CD4-positive, alpha-beta T cell (primary cell): Measurements from ENCODE around the gene MID1IP1. TPM values are rescaled to one million over a fixed set of nuclear protein-coding genes. Genes with fewer than 3 reads are reported as not detected.

Source experiments
- ATAC-seq: fragments of 200-7000 bp; cut with Tn5 transposase; one replicate; pipeline ENCODE4 v1.10.0; 2022; ENCODE audit warnings: mild to moderate bottlenecking; ENCODE audit not compliant: poor library complexity
- CTCF ChIA-PET: fragments of 350-600 bp; sonication (Branson Sonifier 250); formaldehyde crosslinking; loops from one replicate; lab custom pipeline; 2021; ENCODE audit warnings: antibody characterized with exemption, inconsistent platforms; lab: Charles Lee
- POLR2A ChIA-PET: fragments of 350-600 bp; sonication (Branson Sonifier 250); formaldehyde crosslinking; loops from one replicate; lab custom pipeline; 2021; ENCODE audit warnings: antibody characterized with exemption, inconsistent platforms; lab: Charles Lee
- DNase-seq, 14 experiments: peaks; one replicate each; pipeline ENCODE4 v3.0.0-alpha.2; 2013 to 2020; ENCODE audit warnings: mixed read lengths in 2 of 14
- H3K27ac ChIP-seq, 2 donors: one replicate each; pipeline versions ENCODE4 v1.5.1 to v1.7.0; 2013; ENCODE audit warnings: low read length in 2 of 2, low read depth in 1 of 2, mild to moderate bottlenecking in 1 of 2
- H3K27me3 ChIP-seq, 2 experiments: 1 replicate in 1 of 2; 2 replicates in 1 of 2; pipeline versions ENCODE4 v1.6.1 to v1.7.0; 2013; ENCODE audit warnings: low read length in 2 of 2, control low read depth in 1 of 2, mild to moderate bottlenecking in 1 of 2, moderate library complexity in 1 of 2; ENCODE audit not compliant: insufficient read depth in 2 of 2, control insufficient read depth in 1 of 2
- H3K36me3 ChIP-seq: one replicate; pipeline ENCODE4 v1.6.1; 2013; ENCODE audit warnings: low read length, control low read depth; ENCODE audit not compliant: insufficient read depth
- H3K4me1 ChIP-seq: one replicate; pipeline ENCODE4 v1.6.1; 2013; ENCODE audit warnings: low read length, control low read depth; ENCODE audit not compliant: insufficient read depth
- H3K4me3 ChIP-seq: one replicate; pipeline ENCODE4 v1.5.1; 2013; ENCODE audit warnings: mild to moderate bottlenecking, low read length, moderate library complexity
- H3K9me3 ChIP-seq, 2 experiments: 1 replicate in 1 of 2; 2 replicates in 1 of 2; pipeline versions ENCODE4 v1.6.1 to v1.7.0; 2013; ENCODE audit warnings: low read length in 2 of 2, mild to moderate bottlenecking in 2 of 2, control low read depth in 1 of 2, moderate library complexity in 1 of 2; ENCODE audit not compliant: control insufficient read depth in 1 of 2, insufficient read depth in 1 of 2
- H3K27ac Mint-ChIP-seq: one replicate; pipeline ENCODE4 v1.8.0; 2020; ENCODE audit warnings: mixed read lengths
- H3K27me3 Mint-ChIP-seq: one replicate; pipeline ENCODE4 v1.8.0; 2021; ENCODE audit warnings: mixed read lengths
- H3K36me3 Mint-ChIP-seq: one replicate; pipeline ENCODE4 v1.8.0; 2021; ENCODE audit warnings: low read depth, mixed read lengths
- H3K4me1 Mint-ChIP-seq: one replicate; pipeline ENCODE4 v1.8.0; 2021; ENCODE audit warnings: low read depth, mixed read lengths
- H3K4me3 Mint-ChIP-seq: one replicate; pipeline ENCODE4 v1.8.0; 2020; ENCODE audit warnings: mild to moderate bottlenecking, mixed read lengths
- H3K9me3 Mint-ChIP-seq: one replicate; pipeline ENCODE4 v1.8.0; 2020; ENCODE audit warnings: mixed read lengths
- intact Hi-C, 2 experiments: fragments of 100-400 bp; cut with DNase I in 1 of 2; cut with micrococcal nuclease in 1 of 2; formaldehyde crosslinking; loops; one replicate each; pipeline versions ENCODE4 v1.15.1 to v1.9.0; 2023 to 2025; cut with DNase I, micrococcal nuclease
- total RNA-seq, 174 experiments: library from RNA in 2 of 174; stranded (reverse) in 2 of 174; gene quantifications; one replicate each; pipeline ENCODE4 v1.2.3 and lab custom pipeline; 2021 to 2026
- TF ChIP-seq, protein P1 (sequence below): fragments of 200-600 bp; IDR thresholded peaks from one replicate; pipeline ENCODE4 v1.8.0; 2022; ENCODE audit warnings: antibody characterized with exemption, mild to moderate bottlenecking

The MID1IP1 gene
- total RNA-seq, 2 experiments from 2014 or later = 37.0 to 40.9 TPM

DNA sequence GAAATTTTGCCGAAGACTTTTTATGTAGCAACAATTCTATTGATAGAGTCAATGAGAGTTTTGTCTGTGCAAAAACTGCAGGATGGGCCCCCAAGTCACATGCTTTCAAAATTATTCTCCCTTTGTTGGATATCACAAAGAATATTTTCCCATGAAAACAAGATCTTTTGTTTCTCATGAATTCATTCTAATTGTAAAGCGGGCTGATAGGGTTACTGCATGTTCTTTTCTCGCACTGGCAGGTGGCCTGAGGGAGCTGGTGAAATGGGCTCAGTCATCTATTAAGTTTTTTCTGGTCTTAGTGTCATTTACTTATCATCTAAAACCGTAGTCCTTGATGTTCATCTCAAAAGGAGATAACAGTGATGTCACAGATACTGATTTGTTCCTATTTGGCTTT lies 44.2 kb downstream of the MID1IP1 start:
- ChIA-PET CTCF (no interaction called here), POLR2A (no interaction called here)
- Mint-ChIP-seq H3K9me3 (no peaks in the 10 kb centered on the region), H3K27me3 (no peaks in the 10 kb centered on the region), H3K27ac (no peak overlapping the region), H3K36me3 (no peaks in the 10 kb centered on the region), H3K4me1 (peaks cover 18% of the 10 kb centered on the region), H3K4me3 (no peak overlapping the region)
- intact Hi-C loops = no loop called here
- no peak overlapping the region for H3K4me3 ChIP-seq
- TF ChIP-seq, protein P1, sequence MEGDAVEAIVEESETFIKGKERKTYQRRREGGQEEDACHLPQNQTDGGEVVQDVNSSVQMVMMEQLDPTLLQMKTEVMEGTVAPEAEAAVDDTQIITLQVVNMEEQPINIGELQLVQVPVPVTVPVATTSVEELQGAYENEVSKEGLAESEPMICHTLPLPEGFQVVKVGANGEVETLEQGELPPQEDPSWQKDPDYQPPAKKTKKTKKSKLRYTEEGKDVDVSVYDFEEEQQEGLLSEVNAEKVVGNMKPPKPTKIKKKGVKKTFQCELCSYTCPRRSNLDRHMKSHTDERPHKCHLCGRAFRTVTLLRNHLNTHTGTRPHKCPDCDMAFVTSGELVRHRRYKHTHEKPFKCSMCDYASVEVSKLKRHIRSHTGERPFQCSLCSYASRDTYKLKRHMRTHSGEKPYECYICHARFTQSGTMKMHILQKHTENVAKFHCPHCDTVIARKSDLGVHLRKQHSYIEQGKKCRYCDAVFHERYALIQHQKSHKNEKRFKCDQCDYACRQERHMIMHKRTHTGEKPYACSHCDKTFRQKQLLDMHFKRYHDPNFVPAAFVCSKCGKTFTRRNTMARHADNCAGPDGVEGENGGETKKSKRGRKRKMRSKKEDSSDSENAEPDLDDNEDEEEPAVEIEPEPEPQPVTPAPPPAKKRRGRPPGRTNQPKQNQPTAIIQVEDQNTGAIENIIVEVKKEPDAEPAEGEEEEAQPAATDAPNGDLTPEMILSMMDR = no peak
- H3K4me1 ChIP-seq = no peaks in the 10 kb centered on the region
- no peaks in the 10 kb centered on the region for H3K27me3 ChIP-seq
- no peaks in the 10 kb centered on the region for H3K36me3 ChIP-seq
- no peak for DNase-seq
- ATAC-seq = no peak
- H3K9me3 ChIP-seq = no peaks in the 10 kb centered on the region
- H3K27ac ChIP-seq = no peak overlapping the region

DNA sequence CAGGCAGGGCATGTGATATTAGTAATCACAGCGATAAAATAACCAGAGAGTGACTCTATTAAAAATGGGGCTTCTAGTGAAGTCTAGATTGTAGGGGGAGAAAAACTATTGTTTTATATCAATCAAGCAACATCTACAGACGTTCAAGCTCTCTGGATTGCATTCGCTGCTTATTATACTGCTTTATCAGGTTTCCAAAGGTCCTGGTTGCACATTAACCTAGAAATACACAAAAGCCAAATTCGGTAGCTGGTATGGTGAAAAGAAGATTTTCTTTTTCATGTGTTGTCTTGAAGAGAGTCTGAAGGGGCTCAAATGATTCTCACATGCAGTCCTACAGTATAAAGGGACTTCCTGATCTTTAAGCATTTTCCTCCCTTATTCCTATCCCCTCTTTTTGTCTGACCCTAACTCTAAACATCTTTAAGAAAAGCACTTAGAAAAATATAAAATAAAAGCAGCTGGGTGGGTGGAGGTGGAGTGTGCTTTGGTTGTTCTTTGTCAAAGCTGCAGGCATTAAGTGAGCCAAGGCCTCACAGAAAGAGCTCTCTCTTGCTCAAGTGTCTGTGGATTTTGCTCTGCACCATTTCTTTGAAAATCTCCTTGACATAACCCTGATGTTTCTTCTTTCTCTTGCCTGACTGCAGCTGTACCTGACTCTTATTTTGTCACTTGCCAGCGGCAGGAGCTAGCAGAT lies 46.1 kb downstream of the MID1IP1 start:
- peaks cover 18% of the 10 kb centered on the region for H3K4me1 Mint-ChIP-seq
- no peaks in the 10 kb centered on the region for H3K36me3 Mint-ChIP-seq
- no peak overlapping the region for H3K27ac ChIP-seq
- TF ChIP-seq, protein P1 = no peak
- H3K9me3 Mint-ChIP-seq = no peaks in the 10 kb centered on the region
- H3K36me3 ChIP-seq = no peaks in the 10 kb centered on the region
- no peaks in the 10 kb centered on the region for H3K27me3 Mint-ChIP-seq
- no peak overlapping the region for H3K4me3 Mint-ChIP-seq
- ChIA-PET POLR2A (interaction anchor here (1.1 kb wide), 1 partner anchor 16 kb away, joined by 3 read pairs; no protein-coding TSS in a partner anchor), CTCF (no interaction called here)
- H3K27me3 ChIP-seq = no peaks in the 10 kb centered on the region
- H3K4me3 ChIP-seq = no peak overlapping the region
- intact Hi-C loops = no loop called here
- ATAC-seq (no peak), DNase-seq (no peak)
- no peaks in the 10 kb centered on the region for H3K9me3 ChIP-seq
- H3K4me1 ChIP-seq = no peaks in the 10 kb centered on the region
- H3K27ac Mint-ChIP-seq = no peak overlapping the region

DNA sequence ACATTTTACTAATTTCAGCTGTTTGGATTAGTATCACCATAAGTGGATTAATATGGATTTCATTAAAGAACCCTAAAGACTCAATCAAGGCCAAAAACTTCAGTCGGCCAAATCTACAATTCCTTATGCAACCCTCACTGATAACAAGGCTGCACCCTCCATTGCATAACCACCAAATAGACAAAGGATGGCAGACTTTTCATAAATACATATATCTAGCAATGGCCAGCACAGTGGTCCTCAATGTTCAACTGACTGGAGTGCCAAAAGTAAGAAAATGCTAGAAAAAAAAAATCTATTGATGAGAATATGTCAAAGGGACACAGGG lies 46.6 kb downstream of the MID1IP1 start:
- Mint-ChIP-seq H3K9me3 (no peaks in the 10 kb centered on the region), H3K4me1 (peaks cover 18% of the 10 kb centered on the region), H3K27ac (no peak overlapping the region), H3K36me3 (no peaks in the 10 kb centered on the region), H3K27me3 (no peaks in the 10 kb centered on the region), H3K4me3 (no peak overlapping the region)
- Histone ChIP-seq H3K4me3 (no peak overlapping the region), H3K36me3 (no peaks in the 10 kb centered on the region), H3K9me3 (no peaks in the 10 kb centered on the region), H3K27me3 (no peaks in the 10 kb centered on the region), H3K4me1 (no peaks in the 10 kb centered on the region), H3K27ac (no peak overlapping the region)
- TF ChIP-seq, protein P1 = no peak
- ATAC-seq (no peak), DNase-seq (no peak)
- intact Hi-C loops = no loop called here
- ChIA-PET POLR2A (interaction anchor here (1.1 kb wide), 1 partner anchor 16 kb away, joined by 3 read pairs; no protein-coding TSS in a partner anchor), CTCF (no interaction called here)
